GM12878 (cell line): ENCODE measurements around the gene DLD. TPM values are rescaled to one million over a fixed set of nuclear protein-coding genes. Genes with fewer than 3 reads are reported as not detected.

Source experiments
- ATAC-seq: fragments of 200-7000 bp; cut with Tn5 transposase; 3 replicates; pipeline ENCODE4 v1.9.1; 2020; ENCODE audit warnings: mild to moderate bottlenecking, moderate library complexity
- BruUV-seq: library from RNA; stranded (reverse); fragments of 400-500 nt; replicated peaks from 2 replicates; lab custom pipeline; 2021; lab: Mats Ljungman, UMichigan
- CTCF ChIA-PET: fragments of 300-600 bp; sonication (Branson Sonifier 250); formaldehyde crosslinking; extraction: SDS; loops from one replicate; lab custom pipeline; 2021; ENCODE audit warnings: inconsistent platforms; lab: Yijun Ruan, JAX
- POLR2A ChIA-PET: fragments of 350-600 bp; formaldehyde crosslinking; extraction: SDS; loops from one replicate; lab custom pipeline; 2021; ENCODE audit warnings: inconsistent platforms; lab: Charles Lee
- RAD21 ChIA-PET: fragments of 300-600 bp; sonication (Branson Sonifier 250); formaldehyde crosslinking; loops from one replicate; lab custom pipeline; 2023; ENCODE audit warnings: antibody characterized with exemption; ENCODE audit not compliant: unreplicated experiment; lab: Charles Lee
- SMC1A ChIA-PET: fragments of 300-600 bp; sonication (Branson Sonifier 250); formaldehyde crosslinking; loops from one replicate; lab custom pipeline; 2023; ENCODE audit not compliant: unreplicated experiment, uncharacterized antibody; lab: Charles Lee
- DNase-seq: peaks from one replicate; pipeline ENCODE4 v3.0.0-alpha.2; 2011; ENCODE audit warnings: low read depth, low spot score
- FAIRE-seq: peaks from 3 replicates; lab custom pipeline; 2011; peaks lifted over from hg19 to GRCh38; lab: Jason Lieb, UNC
- H2AFZ ChIP-seq: 2 replicates; pipeline ENCODE4 v1.6.0; 2011; ENCODE audit warnings: low read depth, low read length, control low read depth; ENCODE audit not compliant: control insufficient read depth
- H3K27ac ChIP-seq: 2 replicates; pipeline ENCODE4 v1.5.1; 2011; ENCODE audit warnings: control low read depth; ENCODE audit not compliant: control insufficient read depth, insufficient read depth
- H3K27me3 ChIP-seq, 2 experiments: replicated peaks in 1 of 2; 2 replicates each; pipeline versions ENCODE4 v1.6.0 to v1.6.1; 2011; ENCODE audit warnings: low read length in 1 of 2; ENCODE audit not compliant: control insufficient read depth in 2 of 2, insufficient read depth in 2 of 2
- H3K36me3 ChIP-seq, 2 experiments: 2 replicates each; pipeline ENCODE4 v1.5.1; 2011; ENCODE audit warnings: low read length in 1 of 2; ENCODE audit not compliant: control insufficient read depth in 2 of 2, insufficient read depth in 2 of 2
- H3K4me1 ChIP-seq: 2 replicates; pipeline ENCODE4 v1.6.1; 2011; ENCODE audit warnings: mild to moderate bottlenecking, low read length, moderate library complexity, mixed read lengths; ENCODE audit not compliant: control insufficient read depth, insufficient read depth
- H3K4me2 ChIP-seq: 2 replicates; pipeline ENCODE4 v1.6.0; 2011; ENCODE audit warnings: control low read depth; ENCODE audit not compliant: control insufficient read depth, insufficient read depth
- H3K4me3 ChIP-seq: fragments of 200-600 bp; sonication (generic); 2 replicates; pipeline ENCODE4 v1.5.1; 2016
- H3K79me2 ChIP-seq: 2 replicates; pipeline ENCODE4 v1.6.0; 2011; ENCODE audit warnings: low read length; ENCODE audit not compliant: control insufficient read depth, insufficient read depth
- H3K9ac ChIP-seq: 2 replicates; pipeline ENCODE4 v1.8.0; 2011; ENCODE audit warnings: low read length, control low read depth, mixed read lengths; ENCODE audit not compliant: control insufficient read depth, insufficient read depth
- H3K9me3 ChIP-seq: replicated peaks from 3 replicates; pipeline ENCODE4 v1.5.1; 2011; ENCODE audit warnings: mild to moderate bottlenecking, low read length; ENCODE audit not compliant: control insufficient read depth, insufficient read depth
- H4K20me1 ChIP-seq: 2 replicates; pipeline ENCODE4 v1.6.0; 2011; ENCODE audit not compliant: control insufficient read depth, insufficient read depth
- ATF3 ChIP-seq: IDR thresholded peaks from 2 replicates; pipeline ENCODE4 v1.6.1; 2011; ENCODE audit warnings: low read depth, mild to moderate bottlenecking, low read length, moderate library complexity, borderline replicate concordance; ENCODE audit errors: extremely low read depth
- CEBPZ ChIP-seq: fragments of 150-350 bp; IDR thresholded peaks from 2 replicates; pipeline ENCODE4 v1.6.1; 2016; ENCODE audit warnings: low read depth, low read length
- EED ChIP-seq: sonication (generic); IDR thresholded peaks from 2 replicates; pipeline ENCODE4 v1.6.1; 2016; ENCODE audit warnings: antibody characterized with exemption, low read depth
- GABPA ChIP-seq: IDR thresholded peaks from 2 replicates; pipeline ENCODE4 v1.6.1; 2014; ENCODE audit warnings: antibody characterized with exemption, low read depth, mild to moderate bottlenecking, inconsistent platforms
- HDAC6 ChIP-seq: fragments of 200-600 bp; sonication (generic); IDR thresholded peaks from one replicate; pipeline ENCODE4 v1.8.0; 2017; ENCODE audit warnings: antibody characterized with exemption; ENCODE audit not compliant: unreplicated experiment
- MXI1 ChIP-seq: fragments of 150-350 bp; IDR thresholded peaks from 2 replicates; pipeline ENCODE4 v1.6.1; 2011; ENCODE audit warnings: low read depth, mild to moderate bottlenecking, inconsistent platforms, low read length, improper control_type of control experiment
- POLR2AphosphoS2 ChIP-seq: IDR thresholded peaks from 2 replicates; pipeline ENCODE4 v1.6.1; 2011; ENCODE audit warnings: low read depth, mild to moderate bottlenecking, low read length, improper control_type of control experiment, moderate library complexity
- POLR2AphosphoS5 ChIP-seq: IDR thresholded peaks from 2 replicates; pipeline ENCODE4 v1.6.1; 2011; ENCODE audit warnings: mild to moderate bottlenecking, low read length, inconsistent platforms
- RBBP5 ChIP-seq: fragments of 200-600 bp; sonication (generic); conservative IDR thresholded peaks from 2 replicates; pipeline ENCODE4 v1.6.1; 2016
- SMAD1 ChIP-seq: fragments of 450-650 bp; IDR thresholded peaks from 2 replicates; pipeline ENCODE4 v1.6.1; 2018; ENCODE audit warnings: mild to moderate bottlenecking, low read depth; ENCODE audit not compliant: partially characterized antibody
- TCF7 ChIP-seq: IDR thresholded peaks from 2 replicates; pipeline ENCODE4 v1.6.1; 2014; ENCODE audit warnings: antibody characterized with exemption, borderline replicate concordance
- ZNF24 ChIP-seq: fragments of 450-650 bp; IDR thresholded peaks from 2 replicates; pipeline ENCODE4 v1.6.1; 2017; ENCODE audit warnings: antibody characterized with exemption, mild to moderate bottlenecking
- WGBS: methylation state at CpG from one replicate; pipeline ENCODE4 v1.1.6; 2016; ENCODE audit warnings: low lambda C conversion rate; ENCODE audit not compliant: insufficient replicate concordance, insufficient coverage; ENCODE audit errors: missing lambda C conversion rate; 5-methylcytosine and 5-hydroxymethylcytosine counted together
- in situ Hi-C: fragments of 300-500 bp; cut with MboI; formaldehyde crosslinking; loops from 9 replicates; pipeline ENCODE4 v1.14.3; 2018; ENCODE audit warnings: mixed read lengths
- intact Hi-C: fragments of 100-400 bp; cut with micrococcal nuclease; formaldehyde crosslinking; loops from one replicate; pipeline ENCODE4 v1.14.2; 2022; ENCODE audit not compliant: unreplicated experiment
- polyA plus RNA-seq, 11 experiments: library from polyadenylated mRNA; depleted of rRNA in 4 of 11; unstranded in 6 of 11; stranded (reverse) in 5 of 11; fragments of >200 nt; fragmentation: Nextera tagmentation in 4 of 11; fragmentation: Illumina TruSeq in 1 of 11; extraction: Ambion mirVana in 4 of 11; extraction: Trizol in 1 of 11; gene quantifications; 1 replicate in 1 of 11; 2 replicates in 10 of 11; pipeline versions ENCODE4 v1.2.1 to v1.2.3, GENCODE V29; 2011 to 2016; ENCODE audit warnings: inconsistent platforms in 2 of 11, missing spikeins in 2 of 11, low read depth in 1 of 11
- total RNA-seq, 4 experiments: library from RNA; depleted of rRNA in 3 of 4; stranded (reverse); fragments of >200 nt in 3 of 4; fragmentation: Illumina TruSeq in 1 of 4; extraction: Trizol in 1 of 4; gene quantifications; 2 replicates each; pipeline versions ENCODE4 v1.2.1 to v1.2.3, GENCODE V29; 2013 to 2021
- TF ChIP-seq, protein P1 (sequence below), 3 experiments: IDR thresholded peaks in 2 of 3; conservative IDR thresholded peaks in 1 of 3; 2 replicates each; pipeline ENCODE4 v1.5.1; 2011; ENCODE audit warnings: low read depth in 3 of 3, low read length in 3 of 3, mild to moderate bottlenecking in 3 of 3, control low read depth in 2 of 3, moderate library complexity in 2 of 3, inconsistent platforms in 1 of 3, mixed read lengths in 1 of 3; ENCODE audit not compliant: control insufficient read depth in 2 of 3, insufficient read depth in 1 of 3; ENCODE audit errors: extremely low read depth in 1 of 3
- TF ChIP-seq, protein P2 (sequence below): IDR thresholded peaks from 2 replicates; pipeline ENCODE4 v1.6.1; 2011; ENCODE audit warnings: mild to moderate bottlenecking, low read depth, low read length, moderate library complexity; ENCODE audit not compliant: insufficient replicate concordance
- TF ChIP-seq, protein P3 (sequence below): IDR thresholded peaks from 2 replicates; pipeline ENCODE4 v1.6.1; 2011; ENCODE audit warnings: low read depth, low read length, improper control_type of control experiment, borderline replicate concordance

DLD gene
- total and polyA plus RNA-seq, 10 of the 15 experiments (the other 5 are each of a cell fraction or from before 2014, with no cell fraction given), result 62.7 to 314 (median 161) TPM

DNA sequence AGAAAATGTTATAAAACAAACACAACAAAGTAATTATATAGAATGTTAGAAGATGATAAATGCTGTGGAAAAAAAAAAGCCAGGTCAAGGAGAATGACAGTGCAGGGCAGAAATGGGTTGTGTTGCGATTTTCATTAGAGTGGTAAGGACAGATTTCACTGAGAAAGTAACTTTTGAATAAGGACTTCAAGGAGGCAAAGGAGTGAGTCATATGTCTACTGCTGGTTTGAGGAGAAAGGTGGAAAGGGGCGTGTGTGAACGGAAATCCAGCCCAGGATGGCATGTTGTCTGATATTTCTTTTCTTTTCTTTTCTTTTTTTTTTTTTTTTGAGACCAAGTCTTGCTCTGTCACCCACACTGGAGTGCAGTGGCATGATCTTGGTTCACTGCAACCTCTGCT, 12.3 kb upstream of the DLD start:
- no TSS peak for BruUV-seq
- SMC1A ChIA-PET, result interaction anchor here (0.6 to 2.5 kb wide), 3 partner anchors 10 to 138 kb away, joined by 3 to 15 read pairs (median 7); no protein-coding TSS in a partner anchor
- RAD21 ChIA-PET, result no interaction called here
- POLR2A ChIA-PET, result no interaction called here
- H3K9me3 ChIP-seq, result no peaks in the 10 kb centered on the region
- H3K4me1 ChIP-seq, result no peaks in the 10 kb centered on the region
- no peak overlapping the region for H3K4me3 ChIP-seq
- no peak for ATAC-seq
- in situ Hi-C loops, result loop anchor here (10.0 kb wide), 1 partner anchor 1084 kb away; no protein-coding TSS in a partner anchor
- TF ChIP-seq SMAD1 (no peak), POLR2AphosphoS5 (no peak), HDAC6 (no peak), CEBPZ (no peak), ZNF24 (no peak), POLR2AphosphoS2 (no peak), MXI1 (no peak), ATF3 (no peak), RBBP5 (no peak), TCF7 (no peak), EED (no peak), GABPA (no peak)
- TF ChIP-seq, protein P1, sequence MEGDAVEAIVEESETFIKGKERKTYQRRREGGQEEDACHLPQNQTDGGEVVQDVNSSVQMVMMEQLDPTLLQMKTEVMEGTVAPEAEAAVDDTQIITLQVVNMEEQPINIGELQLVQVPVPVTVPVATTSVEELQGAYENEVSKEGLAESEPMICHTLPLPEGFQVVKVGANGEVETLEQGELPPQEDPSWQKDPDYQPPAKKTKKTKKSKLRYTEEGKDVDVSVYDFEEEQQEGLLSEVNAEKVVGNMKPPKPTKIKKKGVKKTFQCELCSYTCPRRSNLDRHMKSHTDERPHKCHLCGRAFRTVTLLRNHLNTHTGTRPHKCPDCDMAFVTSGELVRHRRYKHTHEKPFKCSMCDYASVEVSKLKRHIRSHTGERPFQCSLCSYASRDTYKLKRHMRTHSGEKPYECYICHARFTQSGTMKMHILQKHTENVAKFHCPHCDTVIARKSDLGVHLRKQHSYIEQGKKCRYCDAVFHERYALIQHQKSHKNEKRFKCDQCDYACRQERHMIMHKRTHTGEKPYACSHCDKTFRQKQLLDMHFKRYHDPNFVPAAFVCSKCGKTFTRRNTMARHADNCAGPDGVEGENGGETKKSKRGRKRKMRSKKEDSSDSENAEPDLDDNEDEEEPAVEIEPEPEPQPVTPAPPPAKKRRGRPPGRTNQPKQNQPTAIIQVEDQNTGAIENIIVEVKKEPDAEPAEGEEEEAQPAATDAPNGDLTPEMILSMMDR (IDR thresholded peaks at IDR 0.05 in 2 of 3, conservative IDR thresholded peaks at IDR 0.05 in 1 of 3; ENCODE audit: control insufficient read depth in 2 of 3, extremely low read depth in 1 of 3, insufficient read depth in 1 of 3, low read depth in 3 of 3, low read length in 3 of 3), result no peak
- TF ChIP-seq, protein P2, sequence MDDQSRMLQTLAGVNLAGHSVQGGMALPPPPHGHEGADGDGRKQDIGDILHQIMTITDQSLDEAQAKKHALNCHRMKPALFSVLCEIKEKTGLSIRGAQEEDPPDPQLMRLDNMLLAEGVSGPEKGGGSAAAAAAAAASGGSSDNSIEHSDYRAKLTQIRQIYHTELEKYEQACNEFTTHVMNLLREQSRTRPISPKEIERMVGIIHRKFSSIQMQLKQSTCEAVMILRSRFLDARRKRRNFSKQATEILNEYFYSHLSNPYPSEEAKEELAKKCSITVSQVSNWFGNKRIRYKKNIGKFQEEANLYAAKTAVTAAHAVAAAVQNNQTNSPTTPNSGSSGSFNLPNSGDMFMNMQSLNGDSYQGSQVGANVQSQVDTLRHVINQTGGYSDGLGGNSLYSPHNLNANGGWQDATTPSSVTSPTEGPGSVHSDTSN, result no peak
- TF ChIP-seq, protein P3, sequence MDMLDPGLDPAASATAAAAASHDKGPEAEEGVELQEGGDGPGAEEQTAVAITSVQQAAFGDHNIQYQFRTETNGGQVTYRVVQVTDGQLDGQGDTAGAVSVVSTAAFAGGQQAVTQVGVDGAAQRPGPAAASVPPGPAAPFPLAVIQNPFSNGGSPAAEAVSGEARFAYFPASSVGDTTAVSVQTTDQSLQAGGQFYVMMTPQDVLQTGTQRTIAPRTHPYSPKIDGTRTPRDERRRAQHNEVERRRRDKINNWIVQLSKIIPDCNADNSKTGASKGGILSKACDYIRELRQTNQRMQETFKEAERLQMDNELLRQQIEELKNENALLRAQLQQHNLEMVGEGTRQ, result no peak
- TF ChIP-seq, all 136 proteins: peak for 0
- DNase-seq (no peak), FAIRE-seq (no peak)
- CTCF ChIA-PET, result interaction anchor here (0.6 to 3.0 kb wide), 15 partner anchors 8 to 729 kb away, joined by 3 to 25 read pairs (median 5); partner anchors contain the start of genes CBLL1 and DLD
- intact Hi-C loops, result loop anchor here (1.0 to 5.0 kb wide), 5 partner anchors 269 to 1086 kb away; no protein-coding TSS in a partner anchor
- Histone ChIP-seq H2AFZ (no peak overlapping the region), H3K27ac (no peak overlapping the region), H3K36me3 (no peaks in the 10 kb centered on the region), H3K79me2 (no peaks in the 10 kb centered on the region), H3K4me2 (no peak overlapping the region), H4K20me1 (no peaks in the 10 kb centered on the region), H3K9ac (no peak overlapping the region), H3K27me3 (no peaks in the 10 kb centered on the region; a peak in 1 of 4 replicates)
- WGBS, result 0% methylated on average over 3 of the region's 3 CpGs
